ENCODE data around the gene FEZ2.

FEZ2 gene

GRCh38 chr2:36597003-36597531 is 901 bp downstream of the FEZ2 start:
- Histone ChIP-seq H3K36me3 (replicated peaks) (no peaks in the 10 kb centered on the region), H3K27ac (no peak overlapping the region), H3K27me3 (replicated peaks) (no peaks in the 10 kb centered on the region), H3K4me3 (ENCODE audit: low read depth, low read length) (peak overlapping the region; percentile 81)
- in situ Hi-C loops (cut with HindIII; ENCODE audit: low pct_ligation_motif_present, low sequenced_read_pairs) = no loop called here
- TF ChIP-seq CTCF (IDR thresholded peaks at IDR 0.05; ENCODE audit: low read depth, low read length, missing control alignments) = no peak
- no peak for DNase-seq

- Histone ChIP-seq H3K36me3 (replicated peaks) (no peaks in the 10 kb centered on the region), H3K27ac (no peak overlapping the region), H3K27me3 (replicated peaks) (no peaks in the 10 kb centered on the region), H3K4me3 (ENCODE audit: low read depth, low read length) (peak overlapping the region; percentile 81)
- no peak for DNase-seq
- in situ Hi-C loops (cut with HindIII; ENCODE audit: low pct_ligation_motif_present, low sequenced_read_pairs) = no loop called here
- TF ChIP-seq CTCF (IDR thresholded peaks at IDR 0.05; ENCODE audit: low read depth, low read length, missing control alignments) = no peak
Measured at GRCh38 chr2:36596397-36596796, 1.6 kb downstream of the FEZ2 start.

- in situ Hi-C loops (cut with HindIII; ENCODE audit: low pct_ligation_motif_present, low sequenced_read_pairs) = no loop called here
Measured at GRCh38 chr2:36594849-36595248, 3.1 kb downstream of the FEZ2 start.

GRCh38 chr2:36589230-36589630 is 8.7 kb downstream of the FEZ2 start:
- H3K27me3 ChIP-seq (replicated peaks) = no peaks in the 10 kb centered on the region
- in situ Hi-C loops (cut with HindIII; ENCODE audit: low pct_ligation_motif_present, low sequenced_read_pairs) = no loop called here
- no peak overlapping the region for H3K4me3 ChIP-seq (ENCODE audit: low read depth, low read length)
- H3K27ac ChIP-seq = no peak overlapping the region
- no peak for TF ChIP-seq CTCF (IDR thresholded peaks at IDR 0.05; ENCODE audit: low read depth, low read length, missing control alignments)
- no peak for DNase-seq
- peaks cover 16% of the 10 kb centered on the region for H3K36me3 ChIP-seq (replicated peaks)

More at GRCh38 chr2:36594849-36595248, 3.1 kb downstream of the FEZ2 start:
- Histone ChIP-seq H3K4me3 (ENCODE audit: low read depth, low read length) (no peak overlapping the region), H3K27ac (no peak overlapping the region), H3K27me3 (replicated peaks) (no peaks in the 10 kb centered on the region), H3K36me3 (replicated peaks) (peaks cover 6% of the 10 kb centered on the region)
- TF ChIP-seq CTCF (IDR thresholded peaks at IDR 0.05; ENCODE audit: low read depth, low read length, missing control alignments) = no peak
- DNase-seq = no peak

- no peak for TF ChIP-seq CTCF (IDR thresholded peaks at IDR 0.05; ENCODE audit: low read depth, low read length, missing control alignments)
- in situ Hi-C loops (cut with HindIII; ENCODE audit: low pct_ligation_motif_present, low sequenced_read_pairs) = no loop called here
- H3K36me3 ChIP-seq (replicated peaks) = peaks cover 17% of the 10 kb centered on the region
- H3K27me3 ChIP-seq (replicated peaks) = no peaks in the 10 kb centered on the region
- DNase-seq = no peak
- no peak overlapping the region for H3K4me3 ChIP-seq (ENCODE audit: low read depth, low read length)
- H3K27ac ChIP-seq = no peak overlapping the region
Measured at GRCh38 chr2:36587556-36587955, 10.4 kb downstream of the FEZ2 start.

- no peaks in the 10 kb centered on the region for H3K27me3 ChIP-seq (replicated peaks)
- no peak for DNase-seq
- no peak for TF ChIP-seq CTCF (IDR thresholded peaks at IDR 0.05; ENCODE audit: low read depth, low read length, missing control alignments)
- H3K36me3 ChIP-seq (replicated peaks) = peaks cover 21% of the 10 kb centered on the region
- H3K27ac ChIP-seq = no peak overlapping the region
- no peak overlapping the region for H3K4me3 ChIP-seq (ENCODE audit: low read depth, low read length)
- in situ Hi-C loops (cut with HindIII; ENCODE audit: low pct_ligation_motif_present, low sequenced_read_pairs) = no loop called here
Measured at GRCh38 chr2:36587101-36587500, 10.9 kb downstream of the FEZ2 start.

All from brain microvascular endothelial cell (primary cell).